GM12892 (cell line): ENCODE data around the gene S1PR1.
A peak's percentile ranks its signal among the peaks of the same experiment; 100 is the strongest.
"Not testable (repeated sequence)": the region's sequence is repeated elsewhere in the genome, so short reads cannot be mapped to it uniquely, and the experiment has no call there.

ENCODE experiments used
- DNase-seq: peaks from one replicate; pipeline ENCODE4 v3.0.0; 2011; ENCODE audit not compliant: insufficient read length
- FAIRE-seq: peaks from 2 replicates; lab custom pipeline; 2011; peaks lifted over from hg19 to GRCh38; lab: Jason Lieb, UNC
- POLR2A ChIP-seq: IDR thresholded peaks from 2 replicates; pipeline ENCODE4 v1.6.1; 2011; ENCODE audit warnings: low read depth, low read length, control low read depth
- POLR2AphosphoS5 ChIP-seq: IDR thresholded peaks from 2 replicates; pipeline ENCODE4 v1.6.1; 2011; ENCODE audit warnings: low read depth, low read length, control low read depth
- TAF1 ChIP-seq: IDR thresholded peaks from 2 replicates; pipeline ENCODE4 v1.6.1; 2011; ENCODE audit warnings: low read depth, mild to moderate bottlenecking, control low read depth, low read length, borderline replicate concordance

S1PR1 gene

GRCh38 chr1:101221945-101222429, 14.8 kb upstream of the S1PR1 start:
- TF ChIP-seq POLR2AphosphoS5 = no peak
- TF ChIP-seq TAF1 = no peak
- TF ChIP-seq POLR2A = no peak
- DNase-seq (peak; percentile 41), FAIRE-seq (peak; percentile 87)

- FAIRE-seq = no peak
- TF ChIP-seq POLR2A = no peak
- no peak for TF ChIP-seq TAF1
- no peak for TF ChIP-seq POLR2AphosphoS5
- no peak for DNase-seq
Observed at GRCh38 chr1:101227837-101228236, 9.0 kb upstream of the S1PR1 start.

GRCh38 chr1:101228424-101229134, 8.2 kb upstream of the S1PR1 start:
- TF ChIP-seq POLR2AphosphoS5 (no peak), TAF1 (no peak), POLR2A (no peak)
- DNase-seq (no peak), FAIRE-seq (no peak)

GRCh38 chr1:101232182-101232581, 4.6 kb upstream of the S1PR1 start:
- DNase-seq, FAIRE-seq: not testable (repeated sequence)

GRCh38 chr1:101233495-101233894, 3.3 kb upstream of the S1PR1 start:
- FAIRE-seq = no peak
- no peak for DNase-seq
- TF ChIP-seq TAF1 = no peak

GRCh38 chr1:101235216-101235695, 1.6 kb upstream of the S1PR1 start:
- TF ChIP-seq POLR2A (no peak), TAF1 (no peak), POLR2AphosphoS5 (no peak)
- DNase-seq (no peak), FAIRE-seq (no peak)

GRCh38 chr1:101235696-101236515, 913 bp upstream of the S1PR1 start:
- peak; percentile 77 for TF ChIP-seq POLR2A
- TF ChIP-seq POLR2AphosphoS5 = peak; percentile 92
- TF ChIP-seq TAF1 = peak; percentile 68; the same call in 1 of the 2 replicates
- peak; percentile 94 for FAIRE-seq
- DNase-seq = peak; percentile 27

- peak; percentile 32; the same call in 1 of the 2 replicates for TF ChIP-seq POLR2AphosphoS5
- TF ChIP-seq TAF1 = no peak
- FAIRE-seq (peak; percentile 79), DNase-seq (no peak)
Observed at GRCh38 chr1:101237229-101237837, 514 bp downstream of the S1PR1 start.

- DNase-seq = no peak
- TF ChIP-seq POLR2AphosphoS5 (no peak), POLR2A (no peak; the same call in 1 of the 2 replicates), TAF1 (no peak)
- peak; percentile 53 for FAIRE-seq
Observed at GRCh38 chr1:101238031-101238628, 1.3 kb downstream of the S1PR1 start.

- DNase-seq = peak; percentile 45
- peak; percentile 95 for FAIRE-seq
- TF ChIP-seq POLR2A = peak; percentile 30; the same call in 1 of the 2 replicates
- TF ChIP-seq TAF1 = no peak
- TF ChIP-seq POLR2AphosphoS5 = no peak
Observed at GRCh38 chr1:101238681-101239094, 1.9 kb downstream of the S1PR1 start.
